Amniotic stem cell (primary cell): ENCODE measurements around the gene DNAJC28.
A peak's percentile ranks its signal among the peaks of the same experiment; 100 is the strongest.
"Not testable (repeated sequence)": the region's sequence is repeated elsewhere in the genome, so short reads cannot be mapped to it uniquely, and the experiment has no call there.

Experiments
- DNase-seq: peaks from one replicate; lab custom pipeline; 2025; lab: John Stamatoyannopoulos, UW

DNAJC28 gene

GRCh38 chr21:33480481-33481103 is 10.9 kb downstream of the DNAJC28 start:
- DNase-seq, result no peak

GRCh38 chr21:33479679-33480480 is 11.6 kb downstream of the DNAJC28 start, which contains the start of gene TMEM50B:
Gene TMEM50B, minus strand, starts transcription at chr21:33479974. Its CDS starts 11,089 bp downstream, at chr21:33468885.
- DNase-seq, result peak; percentile 83

DNA sequence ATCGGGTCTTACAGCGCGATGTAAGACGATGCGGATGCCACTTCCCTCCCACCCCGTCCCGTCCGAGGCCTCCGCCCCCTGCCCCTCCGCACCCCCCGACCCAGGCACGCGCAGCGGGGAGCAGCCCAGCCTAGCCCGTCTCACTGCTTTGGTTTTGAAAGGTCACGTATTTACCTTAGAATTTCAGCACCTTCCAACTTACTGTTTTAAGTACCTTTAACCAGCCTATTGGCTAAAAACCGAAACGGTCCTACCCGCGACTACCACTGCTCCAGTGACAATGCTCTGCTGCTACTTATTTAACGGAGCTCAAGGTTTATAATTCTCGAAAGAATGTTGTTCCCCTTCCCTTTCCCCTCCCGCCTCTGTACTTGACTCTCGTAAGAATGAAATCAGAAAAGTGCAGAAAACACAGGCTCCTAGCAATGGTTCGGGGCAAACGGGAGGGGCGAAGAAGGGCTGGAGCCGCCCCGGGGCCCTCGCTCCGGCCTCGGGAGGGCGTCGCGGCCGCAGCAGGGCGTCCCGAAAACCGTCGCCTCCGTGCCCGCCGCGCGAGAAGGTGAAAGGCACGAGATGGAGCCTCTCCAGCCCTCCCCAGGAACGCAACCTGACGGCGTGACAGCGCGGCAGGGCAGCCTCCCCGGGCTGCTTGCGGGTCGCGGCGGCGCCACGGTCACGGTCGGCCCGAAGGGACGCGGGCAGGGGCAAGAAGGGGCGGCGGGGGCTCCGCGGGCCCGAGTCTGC is 12.4 kb downstream of the DNAJC28 start:
- no peak for DNase-seq

- DNase-seq, result no peak
These were observed 13.3 kb downstream of the DNAJC28 start for GRCh38 chr21:33478182-33478581.

- DNase-seq, result no peak
These were observed 14.4 kb downstream of the DNAJC28 start for GRCh38 chr21:33477066-33477465.

- no peak for DNase-seq
These were observed 18.2 kb downstream of the DNAJC28 start for GRCh38 chr21:33473344-33473743.

GRCh38 chr21:33470701-33471100 is 20.8 kb downstream of the DNAJC28 start:
- no peak for DNase-seq

DNA sequence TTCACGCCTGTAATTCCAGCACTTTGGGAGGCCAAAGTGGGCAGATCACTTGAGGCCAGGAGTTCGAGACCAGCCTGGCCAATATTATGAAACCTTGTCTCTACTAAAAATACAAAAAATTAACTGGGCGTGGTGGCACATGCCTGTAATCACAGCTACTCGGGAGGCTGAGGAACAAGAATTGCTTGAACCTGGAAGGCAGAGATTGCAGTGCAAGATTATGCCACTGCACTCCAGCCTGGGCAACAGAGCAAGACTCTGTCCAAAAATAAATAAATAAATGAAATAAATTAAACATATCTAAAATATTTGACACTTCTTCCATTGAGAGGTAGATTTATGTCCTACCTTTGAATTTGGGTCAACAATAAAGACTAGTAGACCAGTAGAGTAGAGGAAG is 22.3 kb downstream of the DNAJC28 start:
- not testable (repeated sequence) for DNase-seq

GRCh38 chr21:33461538-33462250 is 29.8 kb downstream of the DNAJC28 start:
- DNase-seq, result no peak

DNA sequence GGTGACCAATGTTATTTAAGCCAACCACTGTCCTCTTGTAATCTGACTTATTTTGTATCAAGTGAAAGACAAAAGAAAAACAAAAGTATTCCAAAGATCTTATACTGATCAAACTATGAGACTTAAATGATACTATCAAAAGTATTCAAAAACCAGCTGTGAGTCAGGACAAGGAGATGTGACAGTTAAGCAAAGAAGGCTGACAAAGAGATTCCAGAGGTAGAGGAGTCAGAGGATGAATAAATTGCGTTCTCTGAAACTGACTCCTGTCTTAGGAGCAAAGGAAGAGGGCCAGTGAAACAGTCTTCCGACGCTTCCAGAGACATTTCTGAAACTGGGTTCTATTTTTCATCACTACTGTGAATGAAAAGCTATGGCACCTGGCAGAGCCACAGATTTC is 32.7 kb downstream of the DNAJC28 start:
- DNase-seq, result no peak

GRCh38 chr21:33455686-33456446 is 35.6 kb downstream of the DNAJC28 start:
- DNase-seq, result no peak

DNA sequence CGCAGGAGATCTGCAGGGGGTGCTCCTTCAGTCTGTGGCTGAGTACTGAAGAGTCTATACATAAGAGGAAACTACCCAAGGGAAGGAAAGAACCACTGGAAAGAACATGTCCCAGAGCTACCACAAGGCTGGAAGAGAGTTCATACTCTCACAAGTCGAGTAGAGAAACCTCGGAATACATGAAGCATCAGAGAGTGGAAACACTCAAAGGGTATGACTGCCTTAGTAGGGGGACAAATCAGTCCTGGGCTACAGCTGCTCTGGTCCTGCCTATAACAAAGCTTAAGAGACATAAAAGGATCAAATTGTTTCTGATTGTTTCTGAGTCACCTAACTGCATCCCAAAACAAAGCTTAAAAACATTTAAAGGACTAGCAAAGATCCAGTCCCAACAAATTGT is 39.2 kb downstream of the DNAJC28 start:
- no peak for DNase-seq

DNA sequence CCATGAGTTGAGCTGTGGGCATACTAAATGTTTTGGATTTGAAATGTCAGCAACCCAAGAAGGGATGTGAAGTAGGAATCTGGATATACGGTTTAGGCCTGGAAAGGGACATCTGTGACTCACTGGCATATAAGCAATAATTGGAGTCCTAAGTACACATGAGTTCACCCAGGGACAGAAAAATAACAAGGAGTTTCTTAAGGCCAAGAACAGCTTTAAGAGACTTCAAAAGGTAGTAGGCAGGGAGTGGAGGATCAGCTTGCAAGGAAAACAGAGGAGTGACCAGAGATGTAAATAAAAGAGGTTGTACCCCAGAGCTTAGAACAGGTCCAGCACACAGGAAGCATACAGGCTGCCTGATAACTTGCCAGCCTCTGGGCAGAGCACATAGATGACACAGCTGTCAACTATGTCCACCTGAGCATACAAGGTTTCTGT is 39.9 kb downstream of the DNAJC28 start:
- DNase-seq, result no peak

DNA sequence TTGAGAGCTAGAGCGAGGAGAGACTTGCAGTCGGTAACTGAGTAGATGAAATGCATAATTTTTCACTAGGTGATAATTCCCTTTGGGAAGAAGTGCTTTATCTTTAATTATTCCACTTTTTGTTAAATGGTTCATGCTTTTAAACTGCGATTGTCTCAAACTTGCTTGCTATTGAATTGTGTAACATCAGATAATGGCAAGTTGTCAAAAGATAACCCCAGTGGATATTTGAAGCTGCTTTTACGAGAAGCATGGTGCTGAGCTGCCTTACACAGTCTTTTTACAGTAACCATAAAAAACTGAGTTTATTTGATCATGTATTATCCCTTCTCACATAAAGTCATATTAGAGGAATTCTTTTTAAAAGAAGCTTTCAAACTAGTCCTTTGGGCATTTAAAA is 41.9 kb downstream of the DNAJC28 start:
- DNase-seq, result no peak

GRCh38 chr21:33446620-33447019 is 44.9 kb downstream of the DNAJC28 start:
- not testable (repeated sequence) for DNase-seq

DNA sequence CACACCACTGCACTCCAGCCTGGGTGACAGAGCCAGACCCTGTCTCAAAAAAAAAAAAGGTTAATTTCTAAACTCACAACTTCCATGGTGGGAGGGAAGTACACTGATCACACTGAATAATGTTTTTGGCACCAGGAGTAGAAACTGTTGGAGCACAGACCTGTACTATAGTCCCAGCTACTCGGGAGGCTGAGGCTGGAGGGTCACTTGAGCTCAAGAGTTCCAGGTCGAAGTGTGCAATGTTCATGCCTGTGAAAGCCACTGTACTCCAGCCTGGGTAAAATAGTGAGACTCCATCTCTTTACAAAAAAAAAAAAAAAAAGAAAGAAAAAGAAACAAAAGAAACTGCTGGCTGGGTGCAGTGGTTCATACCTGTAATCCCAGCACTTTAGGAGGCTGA is 47.0 kb downstream of the DNAJC28 start:
- DNase-seq, result no peak

DNA sequence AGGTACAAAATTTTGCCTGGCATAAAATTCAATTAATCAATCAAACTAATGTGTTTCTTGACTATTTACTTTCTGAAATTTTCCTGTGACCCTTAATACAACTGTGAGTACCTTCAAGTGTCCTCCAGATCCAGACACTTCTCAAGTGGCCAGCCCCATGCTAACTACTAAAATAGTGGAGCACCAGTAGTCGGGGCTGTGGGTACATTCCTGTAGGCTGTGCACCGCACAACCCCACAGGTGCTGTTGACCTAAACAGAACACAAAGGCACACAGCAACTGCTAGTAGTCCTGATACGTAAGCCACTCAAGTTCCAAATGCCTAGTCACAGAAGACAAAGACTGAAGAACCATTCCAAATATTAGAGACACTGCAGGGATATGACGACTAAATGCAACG is 48.3 kb downstream of the DNAJC28 start:
- no peak for DNase-seq

DNA sequence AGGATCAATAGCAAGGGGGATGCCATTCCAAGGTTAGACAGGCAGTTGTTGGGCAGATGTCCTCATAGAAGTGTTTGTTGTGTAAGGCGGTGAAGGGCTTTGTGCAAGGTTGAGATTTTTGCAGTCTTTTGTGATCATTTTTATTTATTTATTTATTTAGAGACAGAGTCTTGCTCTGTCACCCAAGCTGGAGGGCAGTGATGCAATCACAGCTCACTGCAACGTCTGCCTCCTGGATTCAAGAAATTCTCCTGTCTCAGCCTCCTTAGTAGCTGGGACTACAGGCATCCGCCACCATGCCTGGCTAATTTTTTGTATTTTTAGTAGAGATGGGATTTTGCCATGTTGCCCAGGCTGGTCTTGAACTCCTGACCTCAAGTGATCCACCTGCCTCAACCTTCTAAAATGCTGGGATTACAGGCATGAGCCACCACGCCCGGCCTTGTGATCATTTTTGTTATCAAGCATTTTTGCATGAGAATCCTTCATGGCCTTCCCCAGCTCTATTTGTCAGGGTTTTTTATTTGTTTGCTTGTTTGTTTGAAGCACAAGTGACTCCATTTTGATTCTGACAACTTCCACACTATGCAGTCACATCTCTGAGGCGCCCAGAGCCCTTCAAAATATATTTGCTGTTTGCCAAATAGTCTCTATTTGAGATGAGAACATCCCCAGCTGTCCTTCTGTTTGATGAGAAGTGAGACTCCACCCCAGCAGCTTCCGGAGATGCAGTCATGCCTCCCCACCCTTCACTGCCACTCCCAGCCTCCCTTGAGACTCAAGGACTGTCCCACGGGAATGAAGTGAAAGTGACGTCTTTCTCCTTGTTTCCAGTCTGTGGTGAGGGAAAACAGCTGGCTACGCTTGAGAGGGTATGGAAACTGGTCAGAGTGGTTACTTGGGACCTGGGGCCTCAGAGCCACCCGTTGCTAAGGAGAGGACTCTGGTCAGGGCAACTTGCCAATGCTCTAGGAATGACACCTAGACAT is 49.7 kb downstream of the DNAJC28 start:
- DNase-seq, result peak; percentile 35
